GM21576 (cell line): ENCODE measurements around the gene TPP2.

Experiments
- ATAC-seq: cut with Tn5 transposase; IDR thresholded peaks from one replicate; pipeline ENCODE4 v1.9.1; 2021; ENCODE audit warnings: mild to moderate bottlenecking, moderate library complexity; ENCODE audit not compliant: unreplicated experiment

The TPP2 gene

DNA sequence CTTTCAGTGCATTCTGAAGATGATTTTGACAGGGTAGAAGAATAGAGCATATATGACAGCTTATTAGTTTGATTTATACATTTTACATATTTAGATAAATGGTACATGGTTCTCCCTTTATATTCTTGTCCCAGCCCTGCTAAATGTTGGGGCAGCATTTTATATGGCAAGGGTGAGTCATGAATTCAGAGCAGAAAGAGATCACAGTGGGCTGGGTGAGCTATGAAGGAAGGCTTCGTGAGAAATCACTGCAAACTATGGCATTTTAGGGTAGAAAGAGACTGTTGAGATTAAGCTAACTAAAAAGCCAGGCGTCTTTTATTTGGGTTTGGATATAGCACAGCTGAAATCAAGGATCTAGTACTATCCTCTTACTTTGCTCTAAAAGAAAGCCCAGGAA is 122.0 kb downstream of the TPP2 start:
- no peak for ATAC-seq

DNA sequence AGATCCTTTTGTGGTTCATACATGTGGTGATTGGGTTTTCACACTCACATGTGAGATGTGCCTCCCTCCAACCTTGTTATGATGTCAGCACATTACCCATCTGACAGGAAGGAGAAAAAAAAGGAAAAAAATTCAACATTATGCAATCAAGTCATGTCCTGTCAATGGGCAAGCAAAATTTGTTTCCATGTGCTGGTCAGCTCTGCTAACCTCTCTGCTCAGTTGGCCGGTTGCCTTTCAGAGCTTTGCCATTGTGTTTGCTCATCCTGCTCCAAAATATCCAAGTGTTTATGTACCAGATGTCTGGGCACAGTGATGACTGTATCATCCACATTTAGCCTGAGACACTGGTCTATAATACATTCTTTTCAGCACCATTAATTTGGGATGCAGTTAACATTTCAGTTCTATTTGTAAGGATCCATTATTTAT is 125.0 kb downstream of the TPP2 start:
- no peak for ATAC-seq

DNA sequence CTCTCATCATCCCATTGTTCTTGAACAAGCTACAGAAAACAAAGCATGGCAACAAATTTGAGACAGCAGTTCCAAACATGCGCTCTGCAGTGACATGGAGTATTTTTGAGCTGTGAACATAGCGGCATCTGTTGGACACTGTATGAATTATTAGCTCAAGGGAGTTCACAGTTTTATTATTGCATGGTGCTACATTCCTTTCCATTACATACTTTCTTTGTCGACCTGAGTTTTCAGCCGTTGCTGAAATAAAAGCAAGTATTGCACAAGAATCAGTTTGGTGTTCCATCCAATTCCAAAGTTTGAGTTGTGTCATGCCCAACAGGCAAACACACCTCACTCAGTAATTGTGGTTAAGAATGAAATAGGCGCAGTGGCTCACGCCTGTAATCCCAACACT is 128.1 kb downstream of the TPP2 start:
- ATAC-seq, result no peak

DNA sequence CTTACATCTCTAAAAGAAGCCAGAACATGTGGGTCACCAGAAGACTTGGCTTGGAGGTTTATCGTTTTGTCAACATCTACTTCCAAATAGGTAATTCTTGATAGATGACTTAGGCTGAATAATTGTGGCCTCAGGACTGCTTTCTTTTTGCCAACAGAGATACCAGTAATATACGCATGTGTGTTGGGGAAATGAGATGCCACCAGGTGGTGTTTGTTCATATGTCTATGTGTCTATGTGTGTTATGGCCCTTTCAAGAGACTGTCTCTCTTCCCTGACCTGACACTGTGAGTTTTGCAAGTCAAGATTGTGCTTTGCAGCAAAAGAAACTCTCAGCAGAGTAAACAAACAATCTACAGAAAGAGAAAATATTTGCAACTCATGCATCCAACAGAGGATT is 129.6 kb downstream of the TPP2 start:
- no peak for ATAC-seq
